Daoy (cell line): ENCODE measurements around the gene COL3A1. TPM values are rescaled to one million over a fixed set of nuclear protein-coding genes. Genes with fewer than 3 reads are reported as not detected.

Source experiments
- DNase-seq: peaks from one replicate; pipeline ENCODE4 v3.0.0-alpha.2; 2015; ENCODE audit warnings: low read depth
- total RNA-seq: library from RNA; depleted of rRNA; stranded (reverse); fragments of >200 nt; shearing (Covaris generic); gene quantifications from 2 replicates; pipeline ENCODE4 v1.2.3, GENCODE V29; 2014

COL3A1 gene
- total RNA-seq, 1 experiment from 2014 or later: 9.3 TPM

DNA sequence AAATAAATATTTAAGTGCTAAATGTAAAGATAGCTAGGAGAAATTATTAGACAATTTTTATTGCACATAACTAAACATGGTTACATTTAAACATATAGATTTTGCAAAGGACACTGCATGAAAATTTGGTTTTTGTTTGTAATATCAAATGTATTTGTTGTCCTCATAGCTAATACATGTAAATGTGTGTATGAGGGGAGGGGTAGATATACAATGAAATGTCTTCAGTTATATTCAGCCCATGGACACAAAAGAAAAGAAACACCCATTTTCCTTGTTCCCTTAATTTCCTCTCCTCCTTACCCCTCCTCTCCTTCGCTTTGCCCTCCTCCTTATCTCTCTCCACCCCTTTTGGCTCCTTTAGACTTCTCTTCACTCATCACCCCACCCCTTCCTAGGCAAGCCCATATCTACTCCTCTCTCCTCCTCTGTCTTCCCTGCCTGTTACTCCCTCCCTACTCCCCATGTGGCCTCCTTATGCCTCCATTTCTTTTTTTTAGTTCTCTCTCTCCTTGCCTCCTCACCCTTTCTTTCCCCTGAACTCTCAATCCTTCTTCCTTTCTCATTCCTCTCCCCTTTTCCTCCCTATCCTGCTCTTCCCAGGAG, 1.4 kb downstream of the COL3A1 start:
- peak; percentile 18 for DNase-seq

DNA sequence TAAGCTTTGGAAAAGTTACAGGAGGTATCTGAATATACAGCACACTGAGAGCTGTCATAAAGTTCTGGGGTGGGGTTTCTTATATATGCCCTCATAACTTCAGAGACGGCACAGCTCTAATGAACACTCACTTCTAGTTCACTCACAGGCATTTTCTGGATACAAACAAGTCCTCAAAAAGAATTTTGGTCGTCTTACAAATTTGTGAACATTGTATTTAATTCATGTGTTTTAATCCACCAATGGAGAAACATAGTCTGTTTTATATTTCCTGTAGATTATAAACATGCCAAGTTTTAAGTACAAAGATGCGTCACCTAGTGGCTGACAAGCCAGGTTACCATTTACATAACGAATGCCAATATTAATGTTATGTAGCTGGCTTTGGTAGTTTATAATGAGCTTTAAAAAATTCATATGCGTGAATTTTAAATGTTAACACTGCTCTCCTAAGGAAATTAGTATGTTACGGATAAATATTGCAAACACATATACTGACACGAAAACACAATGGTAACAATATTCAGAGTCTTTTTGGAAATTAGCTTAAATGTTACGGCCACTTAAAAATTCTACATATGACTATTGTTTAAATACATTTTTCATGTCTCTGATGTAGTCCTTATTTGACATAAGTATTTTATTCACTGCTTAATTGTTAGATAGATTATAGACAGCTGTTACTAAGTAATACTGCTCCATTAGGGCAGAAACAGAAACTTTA, 2.5 kb downstream of the COL3A1 start:
- DNase-seq: peak; percentile 13

DNA sequence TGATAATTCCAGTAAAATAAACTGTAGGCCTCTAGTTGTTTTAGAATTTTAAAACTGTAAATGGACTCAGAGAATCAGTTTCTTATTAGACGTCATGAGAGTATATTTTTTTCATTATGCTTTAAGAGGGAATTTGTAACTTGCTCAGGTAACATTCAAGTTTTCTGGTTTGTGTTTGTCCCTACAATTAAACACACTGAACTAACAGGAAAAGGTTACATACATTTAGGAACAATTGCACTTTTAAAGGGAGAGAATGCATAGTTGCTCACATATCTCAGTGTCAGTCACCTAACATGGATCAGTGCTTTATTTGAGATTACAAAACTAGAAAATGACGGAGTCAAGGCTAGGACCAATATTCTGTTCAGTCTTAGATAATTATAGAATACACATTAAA, 3.1 kb downstream of the COL3A1 start:
- DNase-seq: no peak

DNA sequence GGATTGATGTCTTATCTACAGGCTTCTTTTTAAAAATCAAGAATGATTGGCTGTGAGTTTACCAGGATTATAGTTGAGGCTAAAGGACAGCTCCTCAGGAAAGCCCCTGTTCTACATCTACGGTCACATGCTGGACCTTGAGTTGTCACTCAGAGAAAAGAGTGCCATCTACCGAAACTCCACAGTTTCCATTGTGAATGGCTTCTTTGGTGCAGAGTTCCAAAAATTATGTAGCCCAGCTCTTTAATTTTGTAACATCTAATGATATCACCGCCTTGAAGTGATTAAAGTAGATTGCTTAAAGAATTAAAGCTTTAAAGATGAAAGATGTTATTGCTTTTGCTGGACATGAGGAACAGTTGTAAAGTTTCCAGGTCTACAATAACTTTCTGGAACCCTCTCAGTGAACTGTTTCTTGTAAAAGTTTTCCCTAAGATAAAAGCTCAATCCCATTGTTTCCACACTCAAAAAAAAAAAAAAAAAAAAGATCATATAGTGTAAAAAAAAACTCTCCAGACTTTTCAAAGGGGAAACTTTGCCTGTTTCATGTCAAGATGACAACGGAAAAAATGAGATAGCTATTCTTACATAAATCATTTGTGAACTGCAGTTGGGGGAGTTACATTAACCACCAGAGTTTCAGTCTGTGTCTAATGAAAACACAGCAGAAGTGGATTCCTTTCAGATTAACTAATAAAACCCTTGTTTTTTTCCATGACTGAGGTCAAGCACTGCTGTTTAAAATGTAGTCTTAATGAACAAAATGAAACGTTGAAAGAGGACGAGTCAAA, 4.3 kb downstream of the COL3A1 start:
- peak; percentile 51 for DNase-seq

DNA sequence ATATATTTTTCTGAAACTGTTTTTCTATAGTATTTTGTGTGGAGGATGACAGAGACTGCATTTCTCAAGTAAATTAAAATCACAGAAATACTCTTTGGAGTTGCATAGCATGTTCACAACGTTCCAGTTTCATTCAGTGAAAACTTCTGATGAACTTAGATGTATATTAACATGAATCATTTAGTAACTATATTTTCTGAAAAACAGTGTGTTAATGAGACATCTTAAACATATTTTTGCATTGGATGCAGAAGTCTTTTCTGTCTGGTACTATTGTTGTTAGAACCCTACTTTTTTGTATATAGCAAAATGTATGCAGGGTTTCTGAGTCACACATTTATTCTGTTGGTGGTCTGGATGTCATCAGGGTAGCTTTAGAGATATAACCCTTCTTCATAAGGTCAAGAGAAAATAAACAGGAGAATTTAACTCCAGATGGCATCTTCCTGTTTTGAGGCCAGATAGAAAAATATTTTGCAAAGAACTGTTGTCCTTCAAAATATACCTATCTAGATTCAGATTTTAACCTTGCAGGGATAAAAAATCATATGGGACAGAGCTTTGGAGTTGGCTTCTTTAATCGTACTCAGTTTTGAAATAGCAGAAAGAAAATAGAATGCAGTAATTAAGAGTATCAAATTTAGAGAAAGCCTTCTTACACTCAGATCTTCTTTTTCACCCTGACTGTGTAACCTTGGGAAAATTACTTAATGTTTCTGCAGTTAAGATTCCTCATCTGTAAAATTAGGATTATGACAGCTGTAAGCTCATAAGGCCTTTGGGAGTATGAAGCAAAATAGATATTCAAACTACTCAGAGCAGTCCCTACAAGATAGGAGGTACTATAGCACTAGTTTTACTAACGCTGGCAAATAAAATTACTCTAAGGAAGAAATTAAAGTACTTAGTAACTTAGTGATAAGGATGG, 5.3 kb downstream of the COL3A1 start:
- DNase-seq: no peak

DNA sequence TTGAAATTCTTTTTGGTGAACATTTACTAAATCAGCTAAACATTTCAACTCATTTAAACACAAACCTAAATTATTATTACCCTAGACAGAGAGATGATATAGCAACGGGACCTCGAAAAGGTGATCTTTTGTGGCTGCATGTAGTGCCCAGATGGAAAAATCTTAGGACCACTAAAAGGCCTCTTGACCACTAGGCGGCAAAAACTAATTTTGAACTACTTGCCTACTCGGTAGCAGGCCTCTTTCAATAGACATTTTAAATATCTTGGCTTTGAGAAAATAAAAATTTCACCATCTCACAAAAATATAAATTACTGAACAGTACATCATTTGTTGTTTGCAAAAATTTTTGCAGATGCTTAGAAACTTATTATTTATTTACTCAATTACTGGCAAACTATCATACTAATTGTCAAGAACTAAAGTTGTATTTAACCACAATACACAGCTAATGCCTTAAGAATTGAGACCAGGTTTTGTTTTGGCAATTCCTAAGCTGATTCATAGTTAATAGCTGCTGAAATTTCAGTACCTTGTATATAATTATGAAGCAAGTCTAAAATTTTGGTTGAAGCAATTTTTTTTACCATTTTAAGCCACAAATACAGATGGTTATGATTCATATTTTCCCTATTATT, 9.4 kb downstream of the COL3A1 start:
- no peak for DNase-seq

DNA sequence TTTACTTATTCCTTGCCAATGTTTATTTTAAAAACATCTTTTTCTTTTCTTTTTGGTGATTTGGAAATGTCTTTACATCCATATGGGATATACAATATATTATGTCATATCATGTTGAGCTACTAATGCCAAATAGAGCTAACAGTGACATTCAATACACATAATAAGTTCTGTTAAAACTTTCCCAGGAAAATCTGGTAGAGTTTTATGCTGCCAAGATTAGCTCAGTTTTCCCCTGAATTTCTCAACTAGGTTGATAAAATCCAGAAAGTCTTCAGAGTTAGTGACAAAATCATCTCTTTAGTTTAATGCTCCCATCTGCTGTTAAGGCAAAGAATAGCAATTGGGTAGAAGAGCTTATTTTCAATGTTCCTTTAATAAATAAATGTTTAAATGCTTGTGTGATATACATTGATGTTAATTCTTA, 9.9 kb downstream of the COL3A1 start:
- DNase-seq: no peak

DNA sequence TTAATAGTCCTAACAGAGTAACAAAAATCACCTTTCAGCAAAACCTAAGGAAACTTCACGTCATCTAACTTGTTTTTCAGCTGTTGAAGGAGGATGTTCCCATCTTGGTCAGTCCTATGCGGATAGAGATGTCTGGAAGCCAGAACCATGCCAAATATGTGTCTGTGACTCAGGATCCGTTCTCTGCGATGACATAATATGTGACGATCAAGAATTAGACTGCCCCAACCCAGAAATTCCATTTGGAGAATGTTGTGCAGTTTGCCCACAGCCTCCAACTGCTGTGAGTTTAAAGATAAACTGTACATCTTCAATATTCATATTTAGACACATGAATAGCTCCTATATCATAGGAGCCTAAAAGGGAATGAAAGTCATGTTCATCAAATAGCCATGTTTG, 10.5 kb downstream of the COL3A1 start:
- peak; percentile 25 for DNase-seq

DNA sequence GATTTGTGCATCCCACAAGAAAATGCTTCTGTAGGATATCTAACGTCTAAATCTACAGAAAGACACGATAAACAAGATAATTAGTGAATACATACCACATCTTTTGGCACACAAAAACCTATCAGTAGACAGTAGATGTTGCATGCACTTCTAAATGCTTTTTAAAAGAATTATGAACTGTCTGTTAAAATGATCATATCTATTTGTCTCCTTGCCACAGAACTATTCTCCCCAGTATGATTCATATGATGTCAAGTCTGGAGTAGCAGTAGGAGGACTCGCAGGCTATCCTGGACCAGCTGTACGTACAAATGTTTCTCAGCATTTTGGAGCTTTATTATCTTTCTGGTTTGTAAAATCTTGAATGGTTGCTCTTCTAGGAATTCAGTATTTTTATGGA, 12.7 kb downstream of the COL3A1 start:
- DNase-seq: no peak

DNA sequence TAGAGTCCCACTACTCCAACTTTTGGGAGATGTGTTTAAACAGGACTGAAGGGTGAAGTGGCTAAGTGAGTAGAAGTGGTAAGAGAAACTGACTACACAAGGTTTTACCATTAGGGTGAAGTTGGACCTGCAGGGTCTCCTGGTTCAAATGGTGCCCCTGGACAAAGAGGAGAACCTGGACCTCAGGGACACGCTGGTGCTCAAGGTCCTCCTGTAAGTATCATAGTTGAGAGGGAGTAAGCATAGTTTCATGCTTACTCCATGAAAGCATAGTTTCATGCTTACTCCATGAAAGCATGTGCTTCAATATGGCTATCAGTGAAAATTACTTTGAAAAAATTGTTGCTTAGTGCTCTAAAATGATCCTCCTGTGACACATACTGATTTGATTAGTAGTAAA, 19.1 kb downstream of the COL3A1 start:
- DNase-seq: no peak

DNA sequence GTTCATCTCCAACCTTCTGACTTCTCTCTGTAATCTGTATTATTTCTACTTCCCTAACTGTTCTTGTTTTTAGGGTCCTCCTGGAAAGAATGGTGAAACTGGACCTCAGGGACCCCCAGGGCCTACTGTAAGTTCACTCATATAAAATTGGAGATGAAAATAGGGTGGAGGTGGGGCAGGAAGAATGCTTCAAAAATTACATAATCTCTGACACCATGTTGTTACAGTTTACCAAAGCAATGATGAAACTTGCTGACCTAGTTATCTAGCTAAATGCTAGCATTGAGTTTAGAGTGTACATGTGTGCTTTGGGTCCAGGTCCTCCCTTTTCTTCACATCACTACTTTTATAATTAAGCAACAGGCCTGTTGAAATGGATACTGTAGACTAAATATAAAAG, 23.1 kb downstream of the COL3A1 start:
- no peak for DNase-seq

DNA sequence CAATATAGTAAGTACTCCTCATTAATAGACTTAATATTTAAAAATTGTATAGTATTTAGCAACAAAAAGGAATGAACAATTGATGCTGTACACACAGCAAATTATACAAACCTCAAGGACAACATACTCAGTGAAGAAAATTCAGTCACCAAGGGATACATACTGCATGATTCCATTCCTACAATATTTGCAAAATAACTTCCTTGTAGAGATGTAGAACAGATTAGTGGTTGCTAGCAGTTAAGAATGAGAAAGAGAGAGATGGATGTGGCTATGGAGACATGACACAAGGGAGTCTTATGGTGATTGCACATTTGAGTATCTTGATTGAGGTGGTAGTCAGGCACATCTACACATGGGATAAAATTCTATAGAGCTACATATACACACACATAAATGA, 26.0 kb downstream of the COL3A1 start:
- no peak for DNase-seq

DNA sequence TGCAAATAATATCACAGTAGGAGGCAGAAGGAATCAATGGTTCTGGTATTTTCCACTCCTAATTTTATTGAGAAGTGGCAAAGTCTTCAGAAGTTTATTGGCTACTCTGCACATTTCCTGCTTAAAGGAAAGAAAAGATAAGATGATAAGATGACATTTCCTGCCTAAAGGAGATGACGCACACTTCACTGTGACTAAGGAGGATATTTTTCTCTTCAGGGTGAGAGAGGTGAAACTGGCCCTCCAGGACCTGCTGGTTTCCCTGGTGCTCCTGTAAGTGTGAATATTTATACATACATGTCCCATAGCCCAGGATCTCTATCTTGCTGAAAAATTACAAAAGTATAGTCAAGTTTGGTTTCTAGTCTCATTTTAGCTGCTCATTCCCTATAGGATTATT, 27.9 kb downstream of the COL3A1 start:
- peak; percentile 59 for DNase-seq

DNA sequence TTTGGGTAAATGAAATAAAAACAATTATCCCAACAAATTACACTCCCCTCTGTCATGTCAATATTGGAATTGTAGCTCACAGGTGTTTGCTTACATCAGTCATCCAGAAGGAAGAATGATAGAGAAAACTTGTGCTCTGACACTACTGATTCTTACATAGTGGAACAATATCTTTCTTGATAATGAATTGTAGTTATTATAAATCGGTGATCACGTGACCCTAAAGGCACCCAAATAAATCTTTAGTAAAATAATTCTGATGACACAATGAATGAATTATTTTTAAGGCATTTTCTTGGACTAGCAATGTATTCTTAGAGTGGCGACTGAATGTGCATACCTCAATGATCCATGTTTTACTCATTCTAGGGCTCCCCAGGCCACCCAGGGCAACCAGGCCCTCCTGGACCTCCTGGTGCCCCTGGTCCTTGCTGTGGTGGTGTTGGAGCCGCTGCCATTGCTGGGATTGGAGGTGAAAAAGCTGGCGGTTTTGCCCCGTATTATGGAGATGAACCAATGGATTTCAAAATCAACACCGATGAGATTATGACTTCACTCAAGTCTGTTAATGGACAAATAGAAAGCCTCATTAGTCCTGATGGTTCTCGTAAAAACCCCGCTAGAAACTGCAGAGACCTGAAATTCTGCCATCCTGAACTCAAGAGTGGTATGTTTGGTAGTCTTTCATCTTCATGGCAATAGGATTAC, 34.5 kb downstream of the COL3A1 start:
- DNase-seq: no peak

DNA sequence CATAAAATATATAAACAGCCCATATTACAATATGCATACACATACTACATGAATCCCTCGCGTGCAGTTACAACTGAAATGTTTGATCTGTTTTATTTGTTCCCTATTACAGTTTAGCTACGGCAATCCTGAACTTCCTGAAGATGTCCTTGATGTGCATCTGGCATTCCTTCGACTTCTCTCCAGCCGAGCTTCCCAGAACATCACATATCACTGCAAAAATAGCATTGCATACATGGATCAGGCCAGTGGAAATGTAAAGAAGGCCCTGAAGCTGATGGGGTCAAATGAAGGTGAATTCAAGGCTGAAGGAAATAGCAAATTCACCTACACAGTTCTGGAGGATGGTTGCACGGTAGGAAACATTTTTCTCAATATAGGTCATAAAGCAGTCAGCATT, 36.4 kb downstream of the COL3A1 start:
- no peak for DNase-seq

DNA sequence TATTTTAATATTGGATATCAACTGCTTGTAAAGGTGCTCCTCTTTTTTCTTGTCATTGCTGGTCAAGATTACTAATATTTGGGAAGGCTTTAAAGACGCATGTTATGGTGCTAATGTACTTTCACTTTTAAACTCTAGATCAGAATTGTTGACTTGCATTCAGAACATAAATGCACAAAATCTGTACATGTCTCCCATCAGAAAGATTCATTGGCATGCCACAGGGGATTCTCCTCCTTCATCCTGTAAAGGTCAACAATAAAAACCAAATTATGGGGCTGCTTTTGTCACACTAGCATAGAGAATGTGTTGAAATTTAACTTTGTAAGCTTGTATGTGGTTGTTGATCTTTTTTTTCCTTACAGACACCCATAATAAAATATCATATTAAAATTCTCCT, 38.2 kb downstream of the COL3A1 start:
- no peak for DNase-seq

DNA sequence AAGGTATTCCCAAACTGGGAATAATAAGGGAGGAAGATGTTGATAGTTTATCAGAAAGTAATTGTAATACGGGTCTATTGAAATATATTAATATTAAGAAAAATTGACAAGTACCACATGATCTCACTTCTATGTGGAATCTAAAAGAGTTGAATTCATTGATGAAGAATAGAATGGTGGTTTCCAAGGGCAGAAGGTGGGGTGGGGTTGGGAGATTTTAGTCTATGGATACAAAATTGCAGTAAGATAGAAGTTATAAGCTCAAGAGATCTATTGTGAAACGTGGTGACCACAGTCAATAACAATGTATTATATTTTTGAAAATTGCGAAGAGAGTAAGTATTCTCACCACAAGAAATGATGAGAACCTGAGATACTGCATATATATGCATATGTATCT, 38.9 kb downstream of the COL3A1 start:
- no peak for DNase-seq

DNA sequence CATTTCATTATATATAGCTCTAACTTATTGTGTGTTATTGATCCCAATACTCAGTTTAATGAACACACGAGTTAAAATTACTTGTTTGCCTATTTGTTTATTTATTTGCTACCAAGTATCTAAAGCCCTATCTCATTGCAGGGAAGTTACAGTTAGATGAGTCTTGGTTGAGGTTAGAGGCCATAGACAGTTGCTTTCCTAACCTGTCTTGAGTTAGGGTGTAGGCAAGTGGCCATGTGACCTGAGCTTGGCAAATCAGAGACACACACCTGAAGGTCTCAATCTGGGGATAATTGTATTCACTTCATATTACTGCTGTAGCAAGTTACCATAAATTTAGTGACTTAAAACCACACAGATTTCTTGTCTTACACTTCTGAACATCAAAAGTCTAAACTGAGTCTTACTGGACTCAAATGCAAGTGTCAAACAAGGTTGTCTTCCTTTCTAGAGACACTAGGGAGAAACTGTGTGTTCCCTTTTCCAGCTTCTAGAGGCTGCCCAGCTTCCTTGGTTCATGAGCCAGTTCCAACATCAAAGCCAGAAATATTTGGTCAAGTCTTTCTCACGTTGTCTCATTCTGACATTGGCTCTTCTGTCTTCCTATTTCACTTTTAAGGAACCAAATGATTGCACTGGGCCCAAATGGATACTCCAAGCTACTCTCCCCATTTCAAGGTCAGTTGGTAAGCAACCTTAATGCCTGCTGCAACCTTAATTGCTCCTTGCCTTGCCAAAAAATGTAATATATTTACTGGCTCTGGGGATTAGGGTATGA, 39.7 kb downstream of the COL3A1 start:
- no peak for DNase-seq

DNA sequence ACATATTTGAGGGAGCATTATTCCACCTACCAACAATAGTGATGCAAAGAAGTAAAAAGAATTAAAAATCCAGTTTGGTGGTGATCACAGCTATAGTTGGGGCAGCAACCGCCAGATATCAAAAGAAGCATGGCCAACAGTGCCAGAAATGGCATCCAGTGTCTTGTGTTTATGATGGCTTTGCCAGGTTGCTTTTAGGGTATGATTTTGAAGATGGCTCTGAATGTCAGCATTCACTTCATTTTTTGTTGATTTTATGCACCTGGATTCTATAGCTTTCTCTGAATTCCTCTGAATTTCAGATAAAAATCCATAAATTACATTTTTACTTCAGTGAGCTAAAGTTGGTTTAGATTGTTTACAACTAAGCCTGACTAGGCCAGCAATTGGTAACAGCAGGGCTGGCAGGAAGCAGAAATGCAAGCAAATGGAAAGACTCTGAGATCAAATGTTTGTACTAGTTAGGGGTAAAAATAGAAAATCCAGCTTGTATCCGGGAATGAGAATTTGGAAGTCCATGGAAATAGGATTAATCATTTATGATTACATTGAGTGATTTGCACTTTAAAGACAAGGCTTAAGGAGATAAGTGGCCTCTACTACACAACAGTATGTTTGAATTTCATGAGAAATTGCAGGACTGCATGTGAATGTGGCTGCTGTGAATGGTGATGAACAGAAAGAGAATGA, 40.4 kb downstream of the COL3A1 start:
- no peak for DNase-seq
